ENCODE results near the gene DCAF5. TPM values are rescaled to one million over a fixed set of nuclear protein-coding genes. Genes with fewer than 3 reads are reported as not detected.

The DCAF5 gene
- total and polyA plus RNA-seq, 2 donors (not counting 1 experiment from before 2014, with no cell fraction given): 62.2 to 65.5 TPM

- H3K27ac Mint-ChIP-seq: no peak overlapping the region
- intact Hi-C loops (cut with micrococcal nuclease): loop anchor here (10.0 kb wide), 1 partner anchor 237 kb away; no protein-coding TSS in a partner anchor
- Histone ChIP-seq H3K27me3 (replicated peaks in 1 of 4; ENCODE audit: control extremely low read depth in 1 of 4, control insufficient read depth in 3 of 4, insufficient read depth in 4 of 4, low read length in 3 of 4) (no peaks in the 10 kb centered on the region), H3K9ac (ENCODE audit: low read length) (no peak overlapping the region), H3K4me2 (replicated peaks; ENCODE audit: low read depth, low read length, poor library complexity, severe bottlenecking) (no peak overlapping the region), H3K9me3 (ENCODE audit: control extremely low read depth in 1 of 3, control insufficient read depth in 2 of 3, insufficient read depth in 1 of 3, low read length in 2 of 3) (no peaks in the 10 kb centered on the region), H3K4me3 (ENCODE audit: control extremely low read depth in 1 of 5, extremely low read depth in 1 of 5, insufficient read depth in 1 of 5, low read depth in 2 of 5, low read length in 4 of 5) (no peak overlapping the region), H3K4me1 (ENCODE audit: control insufficient read depth in 2 of 2, insufficient read depth in 2 of 2, low read length in 2 of 2) (no peaks in the 10 kb centered on the region), H4K20me1 (ENCODE audit: control insufficient read depth, insufficient read depth, low read length, poor library complexity, severe bottlenecking) (no peaks in the 10 kb centered on the region), H3K79me2 (ENCODE audit: control insufficient read depth, insufficient read depth, low read length) (no peaks in the 10 kb centered on the region), H2AFZ (ENCODE audit: insufficient read depth, low read depth, low read length, poor library complexity, severe bottlenecking) (no peak overlapping the region), H3K36me3 (replicated peaks in 1 of 2; ENCODE audit: control extremely low read depth in 1 of 2, control insufficient read depth in 1 of 2, extremely low read depth in 1 of 2, insufficient read depth in 2 of 2, low read length in 1 of 2) (peaks cover 3 to 28% of the 10 kb centered on the region in 2 experiments), H3K27ac (ENCODE audit: low read length in 2 of 2) (no peak overlapping the region)
- TF ChIP-seq CTCF (IDR thresholded peaks at IDR 0.05) (no peak), EZH2 (IDR thresholded peaks at IDR 0.05; ENCODE audit: borderline replicate concordance, insufficient read depth, low read depth, low read length, poor library complexity, severe bottlenecking) (no peak)
- no peaks in the 10 kb centered on the region for H3K9me3 Mint-ChIP-seq (ENCODE audit: insufficient read depth)
- ChIA-PET POLR2A (no interaction called here), CTCF (interaction anchor here (1.1 kb wide), 1 partner anchor 1264 kb away, joined by 3 read pairs; no protein-coding TSS in a partner anchor)
- ATAC-seq (ENCODE audit: low read depth) (no peak), DNase-seq (no peak)
- 37% methylated on average over 2 of the region's 4 CpGs for WGBS (ENCODE audit: insufficient coverage)
- H3K27me3 Mint-ChIP-seq: no peaks in the 10 kb centered on the region
- H3K4me3 Mint-ChIP-seq: no peak overlapping the region
- H3K4me1 Mint-ChIP-seq: no peaks in the 10 kb centered on the region
Measured at GRCh38 chr14:69101331-69101826, 51.5 kb downstream of the DCAF5 start.

- Histone ChIP-seq H4K20me1 (ENCODE audit: control insufficient read depth, insufficient read depth, low read length, poor library complexity, severe bottlenecking) (no peaks in the 10 kb centered on the region), H3K4me1 (ENCODE audit: control insufficient read depth in 2 of 2, insufficient read depth in 2 of 2, low read length in 2 of 2) (no peaks in the 10 kb centered on the region), H2AFZ (ENCODE audit: insufficient read depth, low read depth, low read length, poor library complexity, severe bottlenecking) (no peak overlapping the region), H3K36me3 (replicated peaks in 1 of 2; ENCODE audit: control extremely low read depth in 1 of 2, control insufficient read depth in 1 of 2, extremely low read depth in 1 of 2, insufficient read depth in 2 of 2, low read length in 1 of 2) (peaks cover 0 to 21% of the 10 kb centered on the region in 2 experiments), H3K9me3 (ENCODE audit: control extremely low read depth in 1 of 3, control insufficient read depth in 2 of 3, insufficient read depth in 1 of 3, low read length in 2 of 3) (no peaks in the 10 kb centered on the region), H3K79me2 (ENCODE audit: control insufficient read depth, insufficient read depth, low read length) (no peaks in the 10 kb centered on the region), H3K4me3 (ENCODE audit: control extremely low read depth in 1 of 5, extremely low read depth in 1 of 5, insufficient read depth in 1 of 5, low read depth in 2 of 5, low read length in 4 of 5) (no peak overlapping the region), H3K9ac (ENCODE audit: low read length) (no peak overlapping the region), H3K27me3 (replicated peaks in 1 of 4; ENCODE audit: control extremely low read depth in 1 of 4, control insufficient read depth in 3 of 4, insufficient read depth in 4 of 4, low read length in 3 of 4) (no peaks in the 10 kb centered on the region), H3K27ac (ENCODE audit: low read length in 2 of 2) (no peak overlapping the region), H3K4me2 (replicated peaks; ENCODE audit: low read depth, low read length, poor library complexity, severe bottlenecking) (no peak overlapping the region)
- H3K4me1 Mint-ChIP-seq: no peaks in the 10 kb centered on the region
- ATAC-seq (ENCODE audit: low read depth): no peak
- H3K9me3 Mint-ChIP-seq (ENCODE audit: insufficient read depth): no peaks in the 10 kb centered on the region
- POLR2A ChIA-PET: no interaction called here
- H3K27ac Mint-ChIP-seq: no peak overlapping the region
- no peaks in the 10 kb centered on the region for H3K27me3 Mint-ChIP-seq
- no peak overlapping the region for H3K4me3 Mint-ChIP-seq
- WGBS (ENCODE audit: insufficient coverage): 100% methylated on average over 2 of the region's 2 CpGs
- intact Hi-C loops (cut with micrococcal nuclease): no loop called here
- DNase-seq: no peak
- CTCF ChIA-PET: interaction anchor here (1.0 to 1.6 kb wide), 2 partner anchors 9 to 31 kb away, joined by 3 to 6 read pairs; no protein-coding TSS in a partner anchor
- TF ChIP-seq CTCF (IDR thresholded peaks at IDR 0.05): no peak
- TF ChIP-seq EZH2 (IDR thresholded peaks at IDR 0.05; ENCODE audit: borderline replicate concordance, insufficient read depth, low read depth, low read length, poor library complexity, severe bottlenecking): no peak
Measured at GRCh38 chr14:69097974-69098373, 54.9 kb downstream of the DCAF5 start.

Measured in B cell (primary cell).